A549 (cell line): ENCODE results near the gene ETDC. TPM values are rescaled to one million over a fixed set of nuclear protein-coding genes. Genes with fewer than 3 reads are reported as not detected.
A peak's percentile ranks its signal among the peaks of the same experiment; 100 is the strongest.

Experiments
- ATAC-seq, 2 experiments: fragments of 200-7000 bp in 1 of 2; fragments of >200 bp in 1 of 2; cut with Nextera tagmentation in 1 of 2; cut with Tn5 transposase in 1 of 2; 3 replicates each; pipeline versions ENCODE4 v1.8.0 to v1.9.1; 2018 to 2020; ENCODE audit warnings: mild to moderate bottlenecking in 1 of 2, moderate library complexity in 1 of 2
- CTCF ChIA-PET: fragments of 300-600 bp; sonication (Branson Sonifier 250); formaldehyde crosslinking; extraction: SDS; loops from one replicate; lab custom pipeline; 2021; ENCODE audit warnings: antibody characterized with exemption, inconsistent platforms; lab: Yijun Ruan, JAX
- POLR2A ChIA-PET: fragments of 350-600 bp; formaldehyde crosslinking; extraction: SDS; loops from one replicate; lab custom pipeline; 2021; ENCODE audit warnings: antibody characterized with exemption, inconsistent platforms; lab: Yijun Ruan, JAX
- DNase-seq, 2 experiments: peaks; one replicate each; pipeline versions ENCODE4 v3.0.0 to v3.0.0-alpha.2; 2011 to 2016; ENCODE audit warnings: low read depth in 1 of 2, low spot score in 1 of 2
- FAIRE-seq: peaks from 2 replicates; lab custom pipeline; 2011; peaks lifted over from hg19 to GRCh38; lab: Jason Lieb, UNC
- H3K27ac ChIP-seq, 2 experiments: fragments of >200 bp; sonication (Bioruptor Twin); formaldehyde crosslinking; 3 replicates each; pipeline ENCODE4 v1.5.1; 2016 to 2017
- H3K4me1 ChIP-seq: fragments of >200 bp; sonication (Bioruptor Twin); formaldehyde crosslinking; 3 replicates; pipeline ENCODE4 v1.6.1; 2016
- H3K4me2 ChIP-seq: fragments of >200 bp; sonication (Bioruptor Twin); formaldehyde crosslinking; 3 replicates; pipeline ENCODE4 v1.6.1; 2016
- H3K4me3 ChIP-seq: fragments of >200 bp; sonication (Bioruptor Twin); formaldehyde crosslinking; 3 replicates; pipeline ENCODE4 v1.5.1; 2016
- H3K9me3 ChIP-seq: fragments of >200 bp; sonication (Bioruptor Twin); formaldehyde crosslinking; 3 replicates; pipeline ENCODE4 v1.6.1; 2016
- CHD2 ChIP-seq: fragments of 150-350 bp; IDR thresholded peaks from 2 replicates; pipeline ENCODE4 v1.6.1; 2014; ENCODE audit warnings: low read length; ENCODE audit not compliant: partially characterized antibody
- EHMT2 ChIP-seq: fragments of 200-600 bp; sonication (generic); IDR thresholded peaks from 2 replicates; pipeline ENCODE4 v1.6.1; 2016; ENCODE audit warnings: antibody characterized with exemption, low read depth, mild to moderate bottlenecking, moderate library complexity
- EP300 ChIP-seq, 2 experiments: fragments of >200 bp; sonication (Bioruptor Twin); formaldehyde crosslinking; IDR thresholded peaks; 2 replicates in 1 of 2; 3 replicates in 1 of 2; pipeline ENCODE4 v1.6.1; 2016 to 2017
- ESRRA ChIP-seq: fragments of 150-350 bp; IDR thresholded peaks from 2 replicates; pipeline ENCODE4 v1.6.1; 2014; ENCODE audit warnings: mild to moderate bottlenecking, low read length, borderline replicate concordance
- HEYL ChIP-seq: fragments of 250-450 bp; sonication (Bioruptor Pico); IDR thresholded peaks from 2 replicates; pipeline ENCODE4 v1.8.0; 2021; ENCODE audit warnings: mild to moderate bottlenecking, moderate library complexity
- MAZ ChIP-seq: fragments of 150-350 bp; IDR thresholded peaks from 2 replicates; pipeline ENCODE4 v1.6.1; 2014; ENCODE audit warnings: antibody characterized with exemption, low read depth, low read length, borderline replicate concordance
- MYC ChIP-seq: IDR thresholded peaks from 2 replicates; pipeline ENCODE4 v1.6.1; 2012; ENCODE audit warnings: mild to moderate bottlenecking, inconsistent platforms, low read length, improper control_type of control experiment, borderline replicate concordance
- NR3C1 ChIP-seq: fragments of >200 bp; sonication (Bioruptor Twin); formaldehyde crosslinking; IDR thresholded peaks from 3 replicates; pipeline ENCODE4 v1.6.1; 2017
- PHF8 ChIP-seq: fragments of 200-600 bp; sonication (generic); IDR thresholded peaks from 2 replicates; pipeline ENCODE4 v1.6.1; 2016; ENCODE audit warnings: low read depth, mild to moderate bottlenecking, antibody characterized with exemption, moderate library complexity, borderline replicate concordance
- RARB ChIP-seq: fragments of 250-450 bp; sonication (Bioruptor Pico); IDR thresholded peaks from 2 replicates; pipeline ENCODE4 v1.8.0; 2021; ENCODE audit warnings: mild to moderate bottlenecking, moderate library complexity
- RNF2 ChIP-seq: fragments of 200-600 bp; sonication (generic); IDR thresholded peaks from 2 replicates; pipeline ENCODE4 v1.6.1; 2016; ENCODE audit warnings: low read depth, mild to moderate bottlenecking, antibody characterized with exemption, moderate library complexity, borderline replicate concordance
- TFCP2L1 ChIP-seq: fragments of 250-450 bp; sonication (Bioruptor Pico); IDR thresholded peaks from 2 replicates; pipeline ENCODE4 v1.5.0; 2021; ENCODE audit warnings: mild to moderate bottlenecking
- ZFP36 ChIP-seq: fragments of 450-650 bp; IDR thresholded peaks from 2 replicates; pipeline ENCODE4 v1.6.1; 2014; ENCODE audit warnings: borderline replicate concordance; ENCODE audit not compliant: partially characterized antibody
- WGBS: methylation state at CpG from one replicate; pipeline ENCODE4 v1.1.6; 2017; ENCODE audit errors: missing lambda C conversion rate; 5-methylcytosine and 5-hydroxymethylcytosine counted together
- polyA plus RNA-seq, 4 experiments: library from polyadenylated mRNA; depleted of rRNA in 3 of 4; stranded (reverse); fragments of >200 nt; fragmentation: RNase III in 1 of 4; extraction: RNeasy Plus Mini Kit Qiagen cat#74134 plus additional on column Dnase treatment in 1 of 4; gene quantifications; 2 replicates in 3 of 4; 3 replicates in 1 of 4; pipeline ENCODE4 v1.2.3, GENCODE V29; 2011 to 2017
- TF ChIP-seq, protein P1 (sequence below): fragments of 150-350 bp; IDR thresholded peaks from 2 replicates; pipeline ENCODE4 v1.6.1; 2014; ENCODE audit warnings: low read depth, mild to moderate bottlenecking, low read length

ETDC gene
- polyA plus RNA-seq, 2 of the 4 experiments (the other 2 are of a cell fraction) = not detected

DNA sequence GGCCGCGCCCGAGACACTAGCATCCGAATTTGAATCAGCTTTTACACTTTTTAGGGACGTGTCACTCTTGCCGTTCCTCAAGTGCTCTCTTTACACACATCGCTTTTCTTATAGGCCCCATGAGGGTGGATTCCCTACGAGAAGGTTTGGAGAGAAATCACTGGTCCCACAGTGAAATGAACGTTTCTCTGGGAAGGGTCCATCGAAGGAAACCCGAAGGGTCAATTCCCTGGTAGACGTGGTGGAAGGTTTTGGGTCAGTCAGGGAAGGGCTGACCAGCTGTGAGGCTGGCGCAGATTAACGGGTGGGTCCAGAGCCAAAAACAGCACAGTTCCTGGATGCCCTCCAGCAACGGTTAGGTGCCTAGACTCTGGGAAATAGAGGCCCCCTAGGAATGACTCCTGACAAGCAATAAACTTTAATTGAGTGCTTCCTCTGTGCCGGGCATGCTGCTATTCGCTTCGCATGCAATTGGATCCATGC, 35.9 kb downstream of the ETDC start:
- peak overlapping the region; percentile 93 for H3K4me2 ChIP-seq
- FAIRE-seq = no peak
- peak in 1 of 2 experiments; percentile 5 for DNase-seq
- H3K4me1 ChIP-seq = peaks cover 22% of the 10 kb centered on the region; the same call in 2 of the 3 replicates
- ChIA-PET POLR2A (no interaction called here), CTCF (no interaction called here)
- H3K27ac ChIP-seq = peak overlapping the region; percentile 80 to 95
- no peaks in the 10 kb centered on the region for H3K9me3 ChIP-seq
- no peak for ATAC-seq
- 22% methylated on average over 13 of the region's 18 CpGs for WGBS
- TF ChIP-seq PHF8 = peak; percentile 49; the same call in 1 of the 2 replicates
- TF ChIP-seq EP300 (IDR thresholded peaks at IDR 0.05) = no peak
- TF ChIP-seq, all 56 proteins: peak for 1
- H3K4me3 ChIP-seq = peak overlapping the region; percentile 51

DNA sequence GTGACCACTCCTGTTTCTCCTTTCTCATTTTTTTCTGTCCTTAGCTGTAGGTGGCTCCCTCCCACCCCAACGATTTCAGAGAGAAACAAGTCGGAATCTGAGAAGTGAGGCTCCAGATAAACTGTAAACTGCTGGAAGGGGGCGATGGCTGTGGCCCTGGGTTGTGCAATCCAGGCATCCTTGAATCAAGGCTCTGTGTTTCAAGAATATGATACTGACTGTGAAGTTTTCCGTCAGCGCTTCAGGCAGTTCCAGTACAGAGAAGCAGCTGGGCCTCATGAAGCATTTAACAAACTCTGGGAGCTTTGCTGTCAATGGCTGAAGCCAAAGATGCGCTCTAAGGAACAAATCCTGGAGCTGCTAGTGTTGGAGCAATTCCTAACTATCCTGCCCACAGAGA, 37.7 kb downstream of the ETDC start:
- DNase-seq (no peak), ATAC-seq (no peak), FAIRE-seq (no peak)
- peaks cover 13% of the 10 kb centered on the region; the same call in 2 of the 3 replicates for H3K4me1 ChIP-seq
- 91% methylated on average over 6 of the region's 6 CpGs for WGBS
- POLR2A ChIA-PET = no interaction called here
- H3K4me2 ChIP-seq = no peak overlapping the region
- TF ChIP-seq, protein P1, sequence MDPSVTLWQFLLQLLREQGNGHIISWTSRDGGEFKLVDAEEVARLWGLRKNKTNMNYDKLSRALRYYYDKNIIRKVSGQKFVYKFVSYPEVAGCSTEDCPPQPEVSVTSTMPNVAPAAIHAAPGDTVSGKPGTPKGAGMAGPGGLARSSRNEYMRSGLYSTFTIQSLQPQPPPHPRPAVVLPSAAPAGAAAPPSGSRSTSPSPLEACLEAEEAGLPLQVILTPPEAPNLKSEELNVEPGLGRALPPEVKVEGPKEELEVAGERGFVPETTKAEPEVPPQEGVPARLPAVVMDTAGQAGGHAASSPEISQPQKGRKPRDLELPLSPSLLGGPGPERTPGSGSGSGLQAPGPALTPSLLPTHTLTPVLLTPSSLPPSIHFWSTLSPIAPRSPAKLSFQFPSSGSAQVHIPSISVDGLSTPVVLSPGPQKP = no peak
- TF ChIP-seq HEYL (CRISPR knock-in tag) (no peak), NR3C1 (no peak), ESRRA (no peak), ZFP36 (no peak), EHMT2 (no peak)
- no peak overlapping the region for H3K4me3 ChIP-seq
- no peaks in the 10 kb centered on the region for H3K9me3 ChIP-seq
- CTCF ChIA-PET = no interaction called here
- no peak overlapping the region for H3K27ac ChIP-seq

DNA sequence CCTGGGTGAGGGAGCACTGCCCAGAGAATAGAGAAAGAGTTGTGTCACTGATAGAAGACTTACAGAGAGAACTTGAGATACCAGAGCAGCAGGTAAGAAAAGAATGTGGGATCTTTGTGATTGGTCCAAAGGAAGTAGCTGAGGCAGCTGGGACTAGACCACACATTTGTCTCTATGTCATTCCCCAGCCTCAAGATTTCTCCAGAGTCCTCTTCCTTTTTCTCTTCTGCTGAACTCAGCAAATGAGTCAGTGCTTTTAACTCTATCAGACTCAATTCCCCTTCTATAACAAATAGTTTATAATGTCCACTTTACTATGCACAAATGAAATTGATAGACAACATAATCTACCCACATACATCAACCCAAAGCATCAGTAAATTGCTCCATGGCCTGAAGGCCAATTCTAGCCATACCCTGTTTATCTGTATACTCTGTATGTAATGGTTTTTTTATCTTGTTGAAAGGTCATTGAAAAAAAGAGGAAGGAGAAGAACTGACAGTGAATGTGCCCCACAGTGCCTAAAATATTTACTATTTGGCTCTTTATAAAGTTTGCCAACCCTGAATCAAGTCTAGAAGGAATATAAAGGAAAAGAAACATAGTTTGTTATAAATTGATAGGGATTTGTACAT, 38.2 kb downstream of the ETDC start:
- ATAC-seq = no peak
- DNase-seq = no peak
- H3K4me2 ChIP-seq = no peak overlapping the region
- TF ChIP-seq HEYL (CRISPR knock-in tag) (no peak), MAZ (no peak), CHD2 (no peak), TFCP2L1 (CRISPR knock-in tag) (no peak), MYC (no peak), RNF2 (no peak), EP300 (IDR thresholded peaks at IDR 0.05) (no peak), RARB (CRISPR knock-in tag) (no peak)
- TF ChIP-seq, protein P1 = no peak
- FAIRE-seq = no peak
- ChIA-PET CTCF (no interaction called here), POLR2A (no interaction called here)
- H3K4me1 ChIP-seq = peaks cover 7% of the 10 kb centered on the region; the same call in 2 of the 3 replicates
- H3K4me3 ChIP-seq = no peak overlapping the region
- H3K9me3 ChIP-seq = no peaks in the 10 kb centered on the region
- H3K27ac ChIP-seq = no peak overlapping the region

DNA sequence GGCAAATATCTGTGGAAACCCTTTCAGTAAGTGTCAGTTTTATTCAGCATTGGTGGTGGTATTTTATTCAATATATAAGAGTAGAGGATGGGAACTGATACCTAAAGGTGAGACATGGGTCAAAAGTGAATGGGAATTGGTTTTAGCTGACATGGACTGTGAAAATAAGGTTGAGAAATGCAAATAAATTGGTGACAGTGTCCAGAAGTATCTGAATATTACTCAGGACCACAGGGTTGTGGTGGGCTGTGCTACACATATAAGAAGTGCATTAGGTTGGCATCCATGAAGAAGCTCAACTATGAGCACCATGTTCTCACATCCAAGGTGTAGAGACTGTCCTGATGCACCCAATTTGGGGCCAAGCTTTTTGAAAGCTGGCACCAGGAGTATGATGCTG, 45.0 kb downstream of the ETDC start:
- no peak overlapping the region for H3K4me2 ChIP-seq
- H3K4me1 ChIP-seq = no peaks in the 10 kb centered on the region
- ChIA-PET CTCF (no interaction called here), POLR2A (no interaction called here)
- no peak overlapping the region for H3K4me3 ChIP-seq
- no peak for DNase-seq
- no peak for TF ChIP-seq ESRRA
- no peak for ATAC-seq
- FAIRE-seq = no peak
- H3K27ac ChIP-seq = no peak overlapping the region
- no peaks in the 10 kb centered on the region for H3K9me3 ChIP-seq

Other genes starting within 250 kb of the ETDC start
- gene SMIM10L2B, start 210.8 kb upstream of the ETDC start, polyA plus RNA-seq (2011; rRNA removed) = 0.06 TPM in 1 of 2 replicates, not detected in the other
- gene SMIM10L2B, start 210.8 kb upstream of the ETDC start, polyA plus RNA-seq (2017; fragmentation: RNase III; extraction: RNeasy Plus Mini Kit Qiagen cat#74134 plus additional on column Dnase treatment) = 0.07 to 0.14 TPM (median 0.12 TPM) in 3 replicates
- gene ETDB, start 189.0 kb upstream of the ETDC start, polyA plus RNA-seq (2011; rRNA removed) = not detected in 2 replicates
- gene ETDB, start 189.0 kb upstream of the ETDC start, polyA plus RNA-seq (2017; fragmentation: RNase III; extraction: RNeasy Plus Mini Kit Qiagen cat#74134 plus additional on column Dnase treatment) = not detected in 3 replicates
- gene CT55, start 138.1 kb upstream of the ETDC start, polyA plus RNA-seq (2011; rRNA removed) = 0.05 TPM in 1 of 2 replicates, not detected in the other
- not detected in 3 replicates for gene CT55, start 138.1 kb upstream of the ETDC start, polyA plus RNA-seq (2017; fragmentation: RNase III; extraction: RNeasy Plus Mini Kit Qiagen cat#74134 plus additional on column Dnase treatment)
- gene ETDA, start 57.4 kb upstream of the ETDC start, polyA plus RNA-seq (2011; rRNA removed) = not detected in 2 replicates
- gene ETDA, start 57.4 kb upstream of the ETDC start, polyA plus RNA-seq (2017; fragmentation: RNase III; extraction: RNeasy Plus Mini Kit Qiagen cat#74134 plus additional on column Dnase treatment) = not detected in 3 replicates
- 9.7 and 10.7 TPM in 2 replicates for gene ZNF75D, start 34.6 kb downstream of the ETDC start, polyA plus RNA-seq (2011; rRNA removed)
- gene ZNF75D, start 34.6 kb downstream of the ETDC start, polyA plus RNA-seq (2017; fragmentation: RNase III; extraction: RNeasy Plus Mini Kit Qiagen cat#74134 plus additional on column Dnase treatment) = 5.0 to 5.5 TPM (median 5.5 TPM) in 3 replicates
- 9.2 and 11.1 TPM in 2 replicates for gene ZNF449, start 35.3 kb downstream of the ETDC start, polyA plus RNA-seq (2011; rRNA removed)
- gene ZNF449, start 35.3 kb downstream of the ETDC start, polyA plus RNA-seq (2017; fragmentation: RNase III; extraction: RNeasy Plus Mini Kit Qiagen cat#74134 plus additional on column Dnase treatment) = 4.2 to 5.1 TPM (median 4.5 TPM) in 3 replicates
- 0.59 and 0.61 TPM in 2 replicates for gene SMIM10L2A, start 112.5 kb downstream of the ETDC start, polyA plus RNA-seq (2011; rRNA removed)
- 0.34 to 0.37 TPM (median 0.37 TPM) in 3 replicates for gene SMIM10L2A, start 112.5 kb downstream of the ETDC start, polyA plus RNA-seq (2017; fragmentation: RNase III; extraction: RNeasy Plus Mini Kit Qiagen cat#74134 plus additional on column Dnase treatment)
- 0.40 and 0.46 TPM in 2 replicates for gene INTS6L, start 211.2 kb downstream of the ETDC start, polyA plus RNA-seq (2011; rRNA removed)
- 0.16 to 0.30 TPM (median 0.19 TPM) in 3 replicates for gene INTS6L, start 211.2 kb downstream of the ETDC start, polyA plus RNA-seq (2017; fragmentation: RNase III; extraction: RNeasy Plus Mini Kit Qiagen cat#74134 plus additional on column Dnase treatment)